OCI-LY7 (cell line): ENCODE data around the gene HOXA10. TPM values are rescaled to one million over a fixed set of nuclear protein-coding genes. Genes with fewer than 3 reads are reported as not detected.

Source experiments
- Bru-seq: library from RNA; stranded (reverse); fragments of 400-500 nt; gene quantifications from one replicate; lab custom pipeline; 2021; lab: Mats Ljungman, UMichigan
- BruChase-seq, 2 experiments: library from RNA; stranded (reverse); fragments of 400-500 nt; gene quantifications; one replicate each; lab custom pipeline; 2021; lab: Mats Ljungman, UMichigan
- BruUV-seq: library from RNA; stranded (reverse); fragments of 400-500 nt; replicated peaks from 2 replicates; lab custom pipeline; 2021; lab: Mats Ljungman, UMichigan
- CTCF ChIA-PET: fragments of 300-600 bp; sonication (Branson Sonifier 250); formaldehyde crosslinking; loops from one replicate; lab custom pipeline; 2022; ENCODE audit warnings: antibody characterized with exemption; ENCODE audit not compliant: unreplicated experiment; lab: Charles Lee
- POLR2A ChIA-PET: fragments of 300-600 bp; sonication (Branson Sonifier 250); formaldehyde crosslinking; loops from one replicate; lab custom pipeline; 2022; ENCODE audit warnings: antibody characterized with exemption; lab: Charles Lee
- DNase-seq: peaks from one replicate; pipeline ENCODE4 v3.0.0-alpha.2; 2015; ENCODE audit warnings: low spot score
- H2AFZ ChIP-seq: fragments of 200-600 bp; sonication (generic), shearing (Covaris generic); 2 replicates; pipeline ENCODE4 v1.6.1; 2014; ENCODE audit warnings: mild to moderate bottlenecking, antibody characterized with exemption, low read length, moderate library complexity
- H3K27ac ChIP-seq: fragments of 200-600 bp; sonication (generic); 2 replicates; pipeline ENCODE4 v1.5.1; 2014; ENCODE audit warnings: mixed run types, low read depth, mild to moderate bottlenecking, moderate library complexity, low read length, inconsistent platforms; ENCODE audit not compliant: poor library complexity, severe bottlenecking
- H3K36me3 ChIP-seq: fragments of 200-600 bp; sonication (generic); 2 replicates; pipeline ENCODE4 v1.6.1; 2014; ENCODE audit warnings: mild to moderate bottlenecking, antibody characterized with exemption, low read length, moderate library complexity, mixed read lengths; ENCODE audit not compliant: insufficient read depth
- H3K4me1 ChIP-seq: fragments of 200-600 bp; sonication (generic); 2 replicates; pipeline ENCODE4 v1.5.1; 2014; ENCODE audit warnings: mild to moderate bottlenecking, low read length; ENCODE audit not compliant: insufficient read depth, poor library complexity, severe bottlenecking
- H3K4me2 ChIP-seq: fragments of 200-600 bp; sonication (generic); 2 replicates; pipeline ENCODE4 v1.6.1; 2014; ENCODE audit warnings: mild to moderate bottlenecking, low read length
- H3K4me3 ChIP-seq: fragments of 200-600 bp; sonication (generic); 2 replicates; pipeline ENCODE4 v1.5.1; 2014; ENCODE audit warnings: mild to moderate bottlenecking, low read depth, low read length; ENCODE audit not compliant: poor library complexity, severe bottlenecking
- H3K79me2 ChIP-seq: fragments of 200-600 bp; sonication (generic); 2 replicates; pipeline ENCODE4 v1.6.1; 2016; ENCODE audit warnings: low read depth, mild to moderate bottlenecking, low read length, moderate library complexity, mixed read lengths; ENCODE audit not compliant: insufficient read depth
- H3K9me2 ChIP-seq: fragments of 200-600 bp; sonication (generic); 2 replicates; pipeline ENCODE4 v1.6.1; 2016; ENCODE audit warnings: mild to moderate bottlenecking, low read length, mixed read lengths; ENCODE audit not compliant: insufficient read depth
- H3K9me3 ChIP-seq: fragments of 200-600 bp; sonication (generic); 2 replicates; pipeline ENCODE4 v1.6.1; 2014; ENCODE audit warnings: mild to moderate bottlenecking, mixed run types, low read length, mixed read lengths
- H4K20me1 ChIP-seq: fragments of 200-600 bp; sonication (generic); 2 replicates; pipeline ENCODE4 v1.6.1; 2014; ENCODE audit warnings: mild to moderate bottlenecking, antibody characterized with exemption, low read length, moderate library complexity, mixed read lengths; ENCODE audit not compliant: insufficient read depth
- CTCF ChIP-seq: fragments of 200-600 bp; sonication (generic); conservative IDR thresholded peaks from 2 replicates; pipeline ENCODE4 v1.5.1; 2014; ENCODE audit warnings: mild to moderate bottlenecking, antibody characterized with exemption, low read length, moderate library complexity, mixed read lengths
- EZH2phosphoT487 ChIP-seq: fragments of 200-600 bp; sonication (generic); IDR thresholded peaks from 2 replicates; pipeline ENCODE4 v1.6.1; 2018; ENCODE audit warnings: low read depth, borderline replicate concordance, mild to moderate bottlenecking, mixed run types, antibody characterized with exemption, low read length, moderate library complexity, mixed read lengths
- intact Hi-C: fragments of 100-400 bp; cut with micrococcal nuclease; formaldehyde crosslinking; loops from one replicate; pipeline ENCODE4 v1.10.0; 2022; ENCODE audit not compliant: unreplicated experiment
- long read RNA-seq: library from polyadenylated mRNA; stranded (forward); transcript quantifications from one replicate; pipeline ENCODE4 v2.0.0, GENCODE V29; 2022
- total RNA-seq, 2 experiments: library from RNA; depleted of rRNA in 1 of 2; stranded (reverse); fragments of >200 nt in 1 of 2; shearing (Covaris generic) in 1 of 2; gene quantifications; 2 replicates each; pipeline ENCODE4 v1.2.3, GENCODE V29; 2014 to 2022

The HOXA10 gene
- total RNA-seq (2014; rRNA removed; shearing (Covaris generic)) (not detected in 2 replicates), total RNA-seq (2022) (not detected in 2 replicates), Bru-seq, nascent RNA (percentile 21 among the genes with signal in this experiment), BruChase-seq, experiment 1, labeled RNA remaining after a 6-hour chase (percentile 21 among the genes with signal in this experiment), BruChase-seq, experiment 2, labeled RNA remaining after a 2-hour chase (percentile 21 among the genes with signal in this experiment)
- long read RNA-seq = 0 reads

DNA sequence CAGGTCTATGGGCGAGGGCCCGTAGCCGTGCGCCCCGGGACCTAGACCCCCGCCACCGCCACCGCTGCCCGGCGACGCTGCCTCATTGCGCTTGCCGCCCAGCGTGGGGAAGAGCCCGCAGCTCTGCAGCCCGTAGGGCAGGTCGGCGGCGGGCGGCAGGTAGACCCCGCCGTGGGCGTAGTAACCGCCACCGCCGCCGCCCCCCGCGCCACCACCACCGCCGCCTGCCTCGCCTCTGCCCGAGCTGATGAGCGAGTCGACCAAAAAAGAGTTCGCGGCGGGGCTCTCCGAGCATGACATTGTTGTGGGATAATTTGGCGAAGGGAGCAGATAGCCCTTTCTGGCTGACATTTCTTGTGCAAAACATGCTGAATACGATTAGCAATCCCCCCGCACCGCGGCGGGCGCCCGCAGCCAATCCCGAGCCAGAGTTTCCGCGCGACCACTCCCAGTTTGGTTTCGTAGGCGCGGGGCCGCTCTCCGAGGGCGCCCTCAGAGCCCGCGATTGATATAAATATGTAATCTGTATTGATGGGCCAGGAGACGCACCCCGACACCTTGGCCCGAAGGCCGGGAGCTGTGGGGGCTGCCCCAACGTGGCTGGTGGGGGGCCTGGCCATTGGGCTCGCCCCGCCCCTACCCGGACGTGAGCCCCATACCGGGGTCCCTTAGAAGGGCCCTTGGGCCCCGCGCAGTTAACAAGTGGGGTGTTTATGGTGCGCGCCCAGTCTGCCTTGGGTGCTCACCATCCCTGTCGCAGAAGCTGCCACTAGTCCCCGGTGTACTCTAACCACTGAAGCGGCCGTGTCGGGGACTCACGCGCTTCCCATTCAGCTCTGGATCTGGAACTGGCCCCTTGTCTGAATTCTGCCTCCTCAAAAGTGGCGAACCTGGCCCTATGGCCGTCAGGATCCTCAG, at the start of gene HOXA10:
HOXA10 (minus strand) TSS at position 365 of the 918 bp plus-strand sequence; CDS start at position 351, 14 bp downstream.
- ChIA-PET CTCF (no interaction called here), POLR2A (no interaction called here)
- no peaks in the 10 kb centered on the region for H3K9me2 ChIP-seq
- no peak within 1 kb of the TSS for H3K4me3 ChIP-seq
- TF ChIP-seq EZH2phosphoT487 = no peak
- TF ChIP-seq CTCF = no peak
- intact Hi-C loops = no loop called here
- BruUV-seq = no TSS peak
- H3K79me2 ChIP-seq = no peaks in the 10 kb centered on the region
- H3K4me2 ChIP-seq = peak within 1 kb of the TSS; percentile 42; the same call in 1 of the 2 replicates
- DNase-seq = no peak
- H2AFZ ChIP-seq = no peak within 1 kb of the TSS
- H3K9me3 ChIP-seq = no peaks in the 10 kb centered on the region
- no peaks in the 10 kb centered on the region for H4K20me1 ChIP-seq
- H3K4me1 ChIP-seq = no peaks in the 10 kb centered on the region
- H3K27ac ChIP-seq = no peak within 1 kb of the TSS
- H3K36me3 ChIP-seq = no peaks in the 10 kb centered on the region

DNA sequence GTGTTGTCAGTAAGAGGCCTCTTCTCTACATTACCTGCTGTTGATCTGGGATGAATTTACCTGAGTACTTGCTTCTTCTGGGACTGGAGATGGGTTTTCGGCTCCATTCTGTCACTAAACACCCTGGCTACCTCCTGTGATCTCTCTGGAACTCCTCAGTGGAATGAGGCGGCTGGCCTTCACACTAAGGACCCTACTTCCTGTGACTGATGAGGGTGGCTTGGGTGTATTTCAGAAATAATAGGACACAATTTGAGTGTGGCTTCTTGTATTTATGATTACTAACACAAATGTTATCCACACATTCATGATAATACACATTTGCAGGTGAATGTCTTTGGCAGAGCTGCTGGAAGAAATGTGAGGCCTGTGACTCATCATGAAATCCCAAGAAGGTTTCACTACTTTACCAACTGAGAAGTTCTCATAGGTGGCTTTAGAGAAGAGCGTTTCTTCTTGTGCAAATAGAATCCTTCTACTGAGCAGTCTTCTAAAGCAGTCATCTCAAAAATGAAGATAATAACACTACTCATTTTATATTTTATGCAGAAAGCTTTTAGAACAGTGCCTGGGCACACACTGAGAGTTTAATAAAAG, 47.2 kb upstream of the HOXA10 start:
- TF ChIP-seq EZH2phosphoT487 (no peak), CTCF (no peak)
- ChIA-PET CTCF (no interaction called here), POLR2A (no interaction called here)
- H2AFZ ChIP-seq = no peak overlapping the region
- H3K4me1 ChIP-seq = no peaks in the 10 kb centered on the region
- intact Hi-C loops = no loop called here
- no peaks in the 10 kb centered on the region for H3K79me2 ChIP-seq
- no peaks in the 10 kb centered on the region for H3K36me3 ChIP-seq
- DNase-seq = no peak
- H3K4me2 ChIP-seq = no peak overlapping the region
- no peaks in the 10 kb centered on the region for H3K9me3 ChIP-seq
- BruUV-seq = no TSS peak
- no peak overlapping the region for H3K4me3 ChIP-seq
- no peaks in the 10 kb centered on the region for H4K20me1 ChIP-seq
- H3K27ac ChIP-seq = no peak overlapping the region
- H3K9me2 ChIP-seq = no peaks in the 10 kb centered on the region
